Right atrium auricular region (tissue), 2 donors: ENCODE measurements around the gene OSBPL2. TPM values are rescaled to one million over a fixed set of nuclear protein-coding genes. Genes with fewer than 3 reads are reported as not detected.

ENCODE experiments used
- DNase-seq: peaks from one replicate; pipeline ENCODE4 v3.0.0-alpha.2; 2019; ENCODE audit warnings: low spot score
- H3K27ac ChIP-seq, 2 donors: fragments of 200-600 bp; sonication (generic); 1 replicate in 1 of 2; 2 replicates in 1 of 2; pipeline ENCODE4 v1.5.1; 2016 to 2019
- H3K27me3 ChIP-seq, 2 donors: fragments of 200-600 bp; sonication (generic); one replicate each; pipeline versions ENCODE4 v1.5.1 to v1.6.0; 2017 to 2019
- H3K36me3 ChIP-seq: fragments of 200-600 bp; sonication (generic); one replicate; pipeline ENCODE4 v1.5.1; 2016
- H3K4me1 ChIP-seq, 2 donors: fragments of 200-600 bp; sonication (generic); one replicate each; pipeline versions ENCODE4 v1.5.1 to v1.6.0; 2017 to 2019
- H3K4me3 ChIP-seq, 2 donors: fragments of 200-600 bp; sonication (generic); 1 replicate in 1 of 2; 2 replicates in 1 of 2; pipeline ENCODE4 v1.5.1; 2017 to 2019; ENCODE audit warnings: mild to moderate bottlenecking in 1 of 2, moderate library complexity in 1 of 2
- H3K9me3 ChIP-seq, 2 donors: fragments of 200-600 bp; sonication (generic); one replicate each; pipeline ENCODE4 v1.5.1; 2019
- total RNA-seq, 2 donors: library from RNA; depleted of rRNA; stranded (reverse); fragments of >200 nt; gene quantifications; one replicate each; pipeline ENCODE4 v1.1.0, GENCODE V29; 2016
- TF ChIP-seq, protein P1 (sequence below), 2 donors: fragments of 200-600 bp; sonication (generic); IDR thresholded peaks; one replicate each; pipeline ENCODE4 v1.5.1; 2019; ENCODE audit warnings: antibody characterized with exemption in 2 of 2

OSBPL2 gene
- total RNA-seq, 2 donors from 2014 or later: 27.2 to 29.6 TPM

DNA sequence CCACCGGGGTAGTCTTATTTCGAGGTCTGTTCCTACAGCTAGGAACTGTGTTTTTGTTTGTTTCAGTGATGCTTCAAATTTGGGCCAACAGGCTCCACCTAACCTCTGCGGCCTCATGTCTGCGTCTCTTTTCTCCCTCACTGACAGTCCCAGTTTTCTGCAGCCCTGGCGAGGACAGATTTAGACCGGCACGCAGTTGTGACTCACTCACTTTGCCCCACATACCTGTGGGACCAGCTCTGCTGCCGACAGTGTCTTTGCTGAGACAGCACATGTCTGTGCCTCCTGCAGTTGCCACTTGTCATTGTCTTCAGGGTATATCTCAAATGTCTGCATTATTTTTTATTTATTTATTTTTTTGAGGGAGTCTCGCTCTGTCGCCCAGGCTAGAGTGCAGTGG is 29.2 kb downstream of the OSBPL2 start:
- TF ChIP-seq, protein P1, sequence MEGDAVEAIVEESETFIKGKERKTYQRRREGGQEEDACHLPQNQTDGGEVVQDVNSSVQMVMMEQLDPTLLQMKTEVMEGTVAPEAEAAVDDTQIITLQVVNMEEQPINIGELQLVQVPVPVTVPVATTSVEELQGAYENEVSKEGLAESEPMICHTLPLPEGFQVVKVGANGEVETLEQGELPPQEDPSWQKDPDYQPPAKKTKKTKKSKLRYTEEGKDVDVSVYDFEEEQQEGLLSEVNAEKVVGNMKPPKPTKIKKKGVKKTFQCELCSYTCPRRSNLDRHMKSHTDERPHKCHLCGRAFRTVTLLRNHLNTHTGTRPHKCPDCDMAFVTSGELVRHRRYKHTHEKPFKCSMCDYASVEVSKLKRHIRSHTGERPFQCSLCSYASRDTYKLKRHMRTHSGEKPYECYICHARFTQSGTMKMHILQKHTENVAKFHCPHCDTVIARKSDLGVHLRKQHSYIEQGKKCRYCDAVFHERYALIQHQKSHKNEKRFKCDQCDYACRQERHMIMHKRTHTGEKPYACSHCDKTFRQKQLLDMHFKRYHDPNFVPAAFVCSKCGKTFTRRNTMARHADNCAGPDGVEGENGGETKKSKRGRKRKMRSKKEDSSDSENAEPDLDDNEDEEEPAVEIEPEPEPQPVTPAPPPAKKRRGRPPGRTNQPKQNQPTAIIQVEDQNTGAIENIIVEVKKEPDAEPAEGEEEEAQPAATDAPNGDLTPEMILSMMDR (IDR thresholded peaks at IDR 0.05): no peak
- H3K27me3 ChIP-seq: no peaks in the 10 kb centered on the region
- peaks cover 54% of the 10 kb centered on the region for H3K36me3 ChIP-seq
- H3K27ac ChIP-seq: no peak overlapping the region
- H3K9me3 ChIP-seq: no peaks in the 10 kb centered on the region
- H3K4me3 ChIP-seq: no peak overlapping the region
- no peak for DNase-seq
- no peaks in the 10 kb centered on the region for H3K4me1 ChIP-seq

DNA sequence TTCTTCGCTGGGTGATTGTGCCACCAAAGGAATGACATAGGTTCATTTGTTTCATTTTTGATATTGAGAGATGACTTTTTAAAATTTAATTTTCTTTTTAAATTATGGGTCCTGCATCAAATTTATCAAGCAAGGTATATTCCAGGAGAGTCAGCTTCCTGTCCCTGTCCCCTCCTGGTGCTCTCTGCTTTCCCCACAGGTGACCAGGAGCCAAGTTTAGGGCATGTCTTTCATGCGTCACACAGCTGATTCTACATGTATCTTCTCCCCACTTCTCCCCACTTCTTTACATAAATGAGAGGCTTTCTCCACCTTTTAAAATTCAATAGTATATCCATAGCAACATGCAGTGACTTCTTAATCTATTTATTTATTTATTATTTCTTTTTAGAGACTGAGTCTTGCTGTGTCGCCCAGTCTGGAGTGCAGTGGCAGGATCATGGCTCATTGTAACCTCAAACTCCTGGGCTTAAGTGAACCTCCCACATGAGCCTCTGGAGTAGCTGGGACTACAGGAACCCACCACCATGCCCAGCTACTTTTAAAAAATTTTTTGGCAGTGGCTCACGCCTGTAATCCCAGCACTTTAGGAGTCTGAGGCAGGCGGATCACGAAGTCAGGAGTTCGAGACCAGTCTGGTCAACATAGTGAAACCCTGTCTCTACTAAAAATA is 30.0 kb downstream of the OSBPL2 start:
- TF ChIP-seq, protein P1 (IDR thresholded peaks at IDR 0.05): no peak
- Histone ChIP-seq H3K4me3 (no peak overlapping the region), H3K36me3 (peaks cover 54% of the 10 kb centered on the region), H3K9me3 (no peaks in the 10 kb centered on the region), H3K27ac (no peak overlapping the region), H3K27me3 (no peaks in the 10 kb centered on the region), H3K4me1 (no peaks in the 10 kb centered on the region)
- DNase-seq: no peak

DNA sequence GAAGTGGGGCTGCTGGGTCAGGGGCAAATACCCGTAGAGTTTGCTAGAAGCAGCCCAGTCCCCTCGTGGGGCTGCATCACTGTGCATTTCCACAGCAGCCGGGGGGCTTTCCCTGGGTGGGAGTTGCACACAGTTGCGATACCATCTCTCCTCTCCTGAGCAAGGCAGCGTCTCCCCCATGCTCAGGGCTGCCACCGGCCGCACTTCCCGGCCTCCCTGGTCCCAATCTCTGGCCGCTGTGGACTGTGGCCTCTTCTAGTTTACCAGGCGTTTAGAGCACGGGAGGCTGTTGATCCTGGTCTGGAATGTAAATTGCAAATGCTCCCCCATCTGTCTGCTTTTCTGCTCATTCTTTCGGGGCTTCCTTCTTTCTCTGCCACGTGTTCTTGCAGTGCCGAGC is 31.1 kb downstream of the OSBPL2 start:
- H3K27ac ChIP-seq: no peak overlapping the region
- H3K9me3 ChIP-seq: no peaks in the 10 kb centered on the region

DNA sequence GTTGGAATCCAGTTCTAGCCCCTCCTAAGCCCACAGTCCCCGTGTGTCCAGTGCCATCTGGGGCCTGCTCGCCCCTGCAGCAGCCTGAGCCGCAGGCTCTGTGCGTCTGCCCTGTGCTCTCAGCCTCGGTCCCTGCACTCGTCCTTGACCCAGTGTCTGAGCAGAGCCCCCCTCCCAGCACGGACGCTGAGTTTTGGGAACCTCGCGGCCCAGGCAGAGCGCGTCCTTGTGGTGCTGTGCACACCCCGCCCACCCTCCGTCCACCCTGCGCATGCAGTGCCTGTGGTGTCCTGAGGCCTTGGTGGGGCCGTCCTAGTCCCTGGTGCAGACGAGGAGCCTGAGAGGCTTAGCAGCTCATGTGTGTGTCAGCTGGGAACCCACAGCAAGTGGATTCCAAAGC is 31.6 kb downstream of the OSBPL2 start:
- Histone ChIP-seq H3K4me3 (no peak overlapping the region), H3K4me1 (peaks cover 0 to 8% of the 10 kb centered on the region in 2 donors), H3K36me3 (peaks cover 46% of the 10 kb centered on the region), H3K27me3 (no peaks in the 10 kb centered on the region), H3K9me3 (no peaks in the 10 kb centered on the region), H3K27ac (no peak overlapping the region)
- TF ChIP-seq, protein P1 (IDR thresholded peaks at IDR 0.05): no peak
- DNase-seq: no peak

More for the DNA sequence above, 31.1 kb downstream of the OSBPL2 start:
- Histone ChIP-seq H3K27me3 (no peaks in the 10 kb centered on the region), H3K4me1 (peaks cover 0 to 4% of the 10 kb centered on the region in 2 donors), H3K4me3 (no peak overlapping the region), H3K36me3 (peaks cover 51% of the 10 kb centered on the region)
- no peak for DNase-seq
- TF ChIP-seq, protein P1 (IDR thresholded peaks at IDR 0.05): no peak

DNA sequence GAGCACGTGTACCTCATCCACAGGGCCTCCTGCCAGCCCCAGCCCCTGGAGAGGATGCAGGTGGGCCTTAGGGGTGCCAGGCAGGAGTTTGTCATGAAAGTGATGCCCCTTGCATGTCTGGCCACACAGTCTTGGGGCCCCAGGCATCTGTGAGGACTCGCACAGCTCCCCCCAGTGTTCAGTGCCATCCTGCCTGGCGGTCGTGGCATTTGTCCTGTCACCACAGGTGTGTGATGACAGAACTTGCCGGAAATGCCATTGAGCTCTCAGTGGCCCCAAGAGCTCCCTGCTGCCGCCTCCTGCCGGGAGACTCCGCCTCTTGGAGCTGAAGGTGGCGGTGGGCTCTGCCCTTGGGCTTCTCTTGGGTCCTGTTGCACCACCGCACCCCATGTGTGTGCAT is 33.9 kb downstream of the OSBPL2 start:
- H3K27ac ChIP-seq: no peak overlapping the region
- TF ChIP-seq, protein P1 (IDR thresholded peaks at IDR 0.05): no peak
- no peak overlapping the region for H3K4me3 ChIP-seq
- DNase-seq: no peak
- peaks cover 37% of the 10 kb centered on the region for H3K36me3 ChIP-seq
- no peaks in the 10 kb centered on the region for H3K27me3 ChIP-seq
- peaks cover 0 to 16% of the 10 kb centered on the region in 2 donors for H3K4me1 ChIP-seq
- no peaks in the 10 kb centered on the region for H3K9me3 ChIP-seq

DNA sequence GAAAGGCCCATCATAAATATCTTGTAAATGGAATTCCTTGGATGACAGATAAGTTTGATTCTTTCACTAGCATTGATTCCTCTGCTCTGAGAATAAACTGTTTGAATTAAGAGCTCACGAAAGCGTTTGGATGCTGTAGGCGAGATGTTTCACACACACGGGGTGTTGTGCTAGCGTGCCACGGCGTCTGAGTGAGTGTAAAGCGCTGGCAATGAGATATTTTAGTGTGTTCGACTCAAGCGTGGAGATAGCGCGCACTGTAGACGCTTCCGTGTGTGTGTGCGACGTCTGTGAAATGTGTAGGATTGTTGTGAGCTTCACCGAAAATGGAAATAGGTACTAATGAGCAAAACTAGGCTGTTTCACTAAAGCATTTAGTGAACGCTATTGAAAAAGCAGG is 35.1 kb downstream of the OSBPL2 start:
- Histone ChIP-seq H3K9me3 (no peaks in the 10 kb centered on the region), H3K4me1 (peaks cover 0 to 19% of the 10 kb centered on the region in 2 donors), H3K36me3 (peaks cover 37% of the 10 kb centered on the region), H3K27ac (no peak overlapping the region), H3K27me3 (no peaks in the 10 kb centered on the region), H3K4me3 (no peak overlapping the region)
- DNase-seq: no peak
- TF ChIP-seq, protein P1 (IDR thresholded peaks at IDR 0.05): no peak
